IPS-20b (cell line): ENCODE data around the gene M6PR.
A peak's percentile ranks its signal among the peaks of the same experiment; 100 is the strongest.
"Not testable (repeated sequence)": the region's sequence is repeated elsewhere in the genome, so short reads cannot be mapped to it uniquely, and the experiment has no call there.

Source experiments
- H3K27ac ChIP-seq: one replicate; pipeline ENCODE4 v1.5.1; 2013; ENCODE audit warnings: low read length
- H3K27me3 ChIP-seq: 2 replicates; pipeline ENCODE4 v1.6.1; 2013; ENCODE audit warnings: mild to moderate bottlenecking, low read length, inconsistent platforms; ENCODE audit not compliant: insufficient read depth
- H3K36me3 ChIP-seq: 2 replicates; pipeline ENCODE4 v1.6.1; 2013; ENCODE audit warnings: low read depth, mild to moderate bottlenecking, inconsistent platforms, low read length, moderate library complexity; ENCODE audit not compliant: insufficient read depth
- H3K4me1 ChIP-seq: 2 replicates; pipeline ENCODE4 v1.6.1; 2013; ENCODE audit warnings: mild to moderate bottlenecking, control low read depth, inconsistent platforms, low read length, moderate library complexity; ENCODE audit not compliant: insufficient read depth
- H3K4me3 ChIP-seq: 2 replicates; pipeline ENCODE4 v1.5.1; 2013; ENCODE audit warnings: mild to moderate bottlenecking, low read length, inconsistent platforms
- H3K9ac ChIP-seq: 2 replicates; pipeline ENCODE4 v1.6.1; 2013; ENCODE audit warnings: low read depth, mild to moderate bottlenecking, inconsistent platforms, low read length, moderate library complexity
- H3K9me3 ChIP-seq: 2 replicates; pipeline ENCODE4 v1.6.1; 2013; ENCODE audit warnings: mild to moderate bottlenecking, low read depth, low read length, inconsistent platforms; ENCODE audit not compliant: insufficient read depth

Gene M6PR

DNA sequence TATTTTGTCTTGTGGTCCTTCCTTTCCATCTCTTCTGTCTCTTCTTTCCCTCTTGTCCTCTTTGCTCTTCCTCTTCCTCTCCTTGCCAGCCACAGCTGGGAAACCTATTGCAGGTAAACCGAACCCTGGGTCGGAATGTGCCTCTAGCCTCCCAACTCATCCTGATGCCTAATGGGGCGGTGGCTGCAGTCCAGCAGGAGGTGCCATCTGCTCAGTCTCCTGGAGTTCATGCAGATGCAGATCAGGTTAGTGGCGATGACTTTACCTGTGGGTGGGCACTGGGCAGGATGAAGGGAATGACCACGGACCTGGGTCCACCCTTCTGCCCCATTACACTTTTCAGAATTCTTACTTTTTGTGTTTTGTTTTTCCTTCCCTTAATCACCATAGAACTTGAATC, 26.9 kb downstream of the M6PR start:
- no peak overlapping the region for H3K4me3 ChIP-seq
- no peaks in the 10 kb centered on the region for H3K9me3 ChIP-seq
- no peak overlapping the region for H3K27ac ChIP-seq
- H3K9ac ChIP-seq: no peak overlapping the region
- H3K36me3 ChIP-seq: peaks cover 97% of the 10 kb centered on the region
- no peaks in the 10 kb centered on the region; the same call in 1 of the 2 replicates for H3K4me1 ChIP-seq
- H3K27me3 ChIP-seq: no peaks in the 10 kb centered on the region

DNA sequence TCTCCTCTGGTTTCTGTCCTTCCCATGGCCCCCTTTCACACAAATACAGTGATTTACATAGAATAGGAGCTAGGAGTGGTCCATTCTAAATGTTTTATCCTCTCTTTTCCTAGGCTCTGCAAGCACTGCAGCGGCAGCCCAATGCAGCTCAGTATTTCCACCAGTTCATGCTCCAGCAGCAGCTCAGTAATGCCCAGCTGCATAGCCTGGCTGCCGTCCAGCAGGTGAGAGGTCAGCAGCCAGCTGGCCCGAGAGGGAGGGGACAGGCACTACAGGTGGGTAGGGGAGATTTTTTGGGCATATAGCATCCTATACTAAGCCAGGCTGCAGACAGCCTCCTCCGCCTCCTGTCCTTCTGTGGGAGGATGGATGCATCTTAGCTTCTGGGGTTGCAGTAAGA, 29.8 kb downstream of the M6PR start:
- peaks cover 93% of the 10 kb centered on the region for H3K36me3 ChIP-seq
- not testable (repeated sequence) for H3K4me1 ChIP-seq, H3K27ac ChIP-seq, H3K9me3 ChIP-seq, H3K27me3 ChIP-seq, H3K9ac ChIP-seq, H3K4me3 ChIP-seq

DNA sequence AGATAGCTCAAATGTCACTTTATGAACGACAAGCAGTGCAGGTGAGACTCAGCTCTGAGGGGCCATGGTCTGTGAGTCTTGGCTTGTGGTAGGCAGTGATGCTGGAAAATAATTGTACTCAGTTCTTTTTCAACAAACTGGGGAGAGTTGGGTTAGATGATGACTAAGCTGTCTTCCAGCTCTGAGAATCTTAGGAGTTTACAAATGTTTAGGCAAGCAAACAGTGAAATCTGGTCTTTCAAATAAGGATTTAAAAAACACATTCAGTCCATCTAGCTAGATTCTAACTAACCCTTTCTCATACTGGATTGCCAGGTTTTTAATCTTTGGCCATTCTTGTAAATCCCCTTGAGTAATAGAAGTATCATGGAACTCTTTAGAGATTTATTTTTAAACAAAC, 31.7 kb downstream of the M6PR start:
- Histone ChIP-seq H3K9ac (peak overlapping the region; percentile 95; the same call in 1 of the 2 replicates), H3K27ac (no peak overlapping the region), H3K4me3 (peak overlapping the region; percentile 96; the same call in 1 of the 2 replicates), H3K9me3 (no peaks in the 10 kb centered on the region), H3K27me3 (no peaks in the 10 kb centered on the region), H3K36me3 (peaks cover 74% of the 10 kb centered on the region), H3K4me1 (peaks cover 8% of the 10 kb centered on the region)

DNA sequence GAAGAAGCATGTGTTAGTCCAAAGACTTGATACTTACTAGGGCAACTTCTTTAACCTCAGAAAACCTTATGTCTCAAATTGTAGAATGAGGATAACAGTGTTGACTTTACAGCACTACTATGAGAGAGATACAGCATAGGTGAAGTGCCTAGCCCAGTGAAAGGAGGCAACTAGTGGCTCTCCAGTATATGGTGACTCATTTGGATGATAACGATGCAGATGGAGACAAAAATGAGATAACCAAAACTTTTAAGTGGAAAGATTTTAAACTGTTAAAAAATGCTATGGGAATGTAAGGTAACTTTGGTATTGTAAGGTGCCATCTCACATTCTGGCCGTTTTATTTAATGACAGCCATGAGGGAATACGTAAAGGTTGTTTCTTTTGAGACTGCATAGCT, 32.4 kb downstream of the M6PR start:
- H3K36me3 ChIP-seq: peaks cover 67% of the 10 kb centered on the region
- H3K9ac ChIP-seq: peak overlapping the region; percentile 95; the same call in 1 of the 2 replicates

DNA sequence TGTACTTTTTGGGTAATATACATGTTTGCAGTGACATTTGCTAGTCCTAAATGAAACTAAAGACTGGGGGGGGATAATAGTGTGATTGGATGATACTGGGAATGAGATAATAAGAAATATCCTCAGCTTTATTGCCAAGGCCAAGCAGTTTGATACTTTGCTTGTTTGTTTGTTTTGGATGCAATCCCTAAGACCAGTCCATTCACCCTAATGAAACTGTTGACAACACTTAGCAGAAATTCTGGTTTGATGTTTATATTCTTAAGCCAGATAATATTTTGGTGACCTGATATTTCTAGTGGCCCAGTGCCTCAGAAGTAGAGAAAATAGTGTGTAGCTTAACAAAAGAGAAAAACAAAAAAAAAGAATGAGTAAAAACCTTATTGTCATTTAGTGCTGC, 33.3 kb downstream of the M6PR start:
- Histone ChIP-seq H3K27me3 (no peaks in the 10 kb centered on the region), H3K4me1 (peaks cover 21% of the 10 kb centered on the region), H3K9me3 (no peaks in the 10 kb centered on the region), H3K4me3 (peak overlapping the region; percentile 96), H3K36me3 (peaks cover 58% of the 10 kb centered on the region), H3K9ac (peak overlapping the region; percentile 95), H3K27ac (peak overlapping the region; percentile 73)

More for the DNA sequence above, 32.4 kb downstream of the M6PR start:
- no peaks in the 10 kb centered on the region for H3K27me3 ChIP-seq
- H3K9me3 ChIP-seq: no peaks in the 10 kb centered on the region
- peak overlapping the region; percentile 96 for H3K4me3 ChIP-seq
- H3K4me1 ChIP-seq: peaks cover 15% of the 10 kb centered on the region
- peak overlapping the region; percentile 2 for H3K27ac ChIP-seq

DNA sequence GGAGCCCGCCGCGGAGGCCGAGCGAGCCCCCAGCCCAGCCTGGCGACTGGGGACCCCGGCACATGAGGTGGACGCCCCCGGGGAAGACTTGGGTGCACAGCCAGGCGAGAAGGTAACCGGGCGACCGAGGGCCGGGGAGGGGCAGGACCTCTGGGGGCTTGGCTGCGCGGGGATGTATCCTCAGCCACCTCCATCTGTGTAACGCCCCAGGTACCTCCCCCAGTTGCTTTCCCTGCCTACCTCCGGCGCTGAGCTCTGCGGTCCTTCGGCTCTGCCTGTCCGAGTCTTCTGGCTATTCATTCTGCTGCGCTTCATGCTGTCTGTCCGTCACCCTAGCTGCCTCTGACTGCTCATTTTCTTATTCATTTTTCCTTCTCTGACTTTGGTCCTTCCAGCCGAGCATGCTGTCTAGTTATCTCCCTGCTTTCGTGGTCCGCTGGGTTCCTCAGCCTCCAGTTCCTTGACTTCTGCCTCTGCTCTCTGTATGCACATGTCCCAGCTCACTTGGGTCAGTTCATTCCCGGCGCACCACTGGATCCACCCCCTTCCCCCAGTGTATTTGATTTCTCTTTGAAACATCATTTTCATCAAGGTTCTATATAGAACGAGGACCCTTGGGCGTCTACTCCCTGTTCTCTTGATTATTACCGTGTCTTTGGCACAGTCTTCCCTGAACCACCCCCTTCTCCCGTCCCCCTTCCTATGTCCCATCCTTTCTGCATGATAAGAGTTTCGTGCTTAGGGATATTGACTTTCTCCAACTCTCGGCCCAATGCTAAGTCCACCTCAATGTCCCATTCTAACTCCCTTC, 34.5 kb downstream of the M6PR start:
- Histone ChIP-seq H3K27me3 (no peaks in the 10 kb centered on the region), H3K27ac (peak overlapping the region; percentile 73), H3K9ac (peak overlapping the region; percentile 95), H3K4me1 (peaks cover 33% of the 10 kb centered on the region), H3K4me3 (peak overlapping the region; percentile 96), H3K9me3 (no peaks in the 10 kb centered on the region), H3K36me3 (peaks cover 46% of the 10 kb centered on the region)

DNA sequence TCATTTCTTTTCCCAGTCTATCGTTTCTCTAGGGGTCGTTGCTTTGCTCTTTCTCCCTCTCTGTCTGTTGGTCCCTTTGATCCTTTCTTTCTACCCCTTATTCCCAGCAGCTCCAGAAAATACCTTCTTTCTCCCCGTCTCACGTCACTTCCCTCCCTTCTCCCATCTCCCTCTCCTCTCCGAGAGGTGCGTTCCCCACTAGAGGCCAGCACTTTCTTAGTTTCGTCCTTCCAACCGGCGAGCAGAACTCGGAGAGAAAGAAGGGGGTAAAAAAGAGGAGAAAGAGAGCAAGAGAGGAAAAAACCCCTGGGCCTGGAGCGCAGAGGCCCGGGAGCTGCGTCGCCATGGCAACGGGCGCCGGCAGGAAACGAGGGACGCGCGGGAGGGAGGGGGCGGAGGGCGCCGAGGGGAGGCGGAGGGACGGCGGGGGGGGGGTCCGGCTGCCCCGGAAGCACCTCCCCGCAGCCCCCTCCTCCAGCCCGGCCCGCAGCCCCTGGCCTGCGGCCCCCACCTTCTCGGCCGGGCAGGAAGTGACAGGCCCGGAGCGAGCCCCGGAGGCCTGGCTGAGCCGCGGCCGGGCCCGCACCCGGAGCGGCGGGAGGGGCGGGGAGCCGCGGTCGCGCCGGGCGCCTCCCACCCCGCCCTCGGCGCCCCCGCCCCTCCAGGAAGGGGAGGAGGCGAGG, 35.3 kb downstream of the M6PR start, which contains the start of gene PHC1:
TSS of gene PHC1 (plus strand) at position 477 of the 683 bp plus-strand sequence. CDS start 3,169 bp downstream, outside the sequence.
- not testable (repeated sequence) for H3K9me3 ChIP-seq, H3K27me3 ChIP-seq
- peak within 1 kb of the TSS; percentile 95 for H3K9ac ChIP-seq
- H3K4me3 ChIP-seq: peak within 1 kb of the TSS; percentile 96
- peaks cover 39% of the 10 kb centered on the region for H3K36me3 ChIP-seq
- H3K27ac ChIP-seq: peak within 1 kb of the TSS; percentile 97
- peaks cover 35% of the 10 kb centered on the region for H3K4me1 ChIP-seq

DNA sequence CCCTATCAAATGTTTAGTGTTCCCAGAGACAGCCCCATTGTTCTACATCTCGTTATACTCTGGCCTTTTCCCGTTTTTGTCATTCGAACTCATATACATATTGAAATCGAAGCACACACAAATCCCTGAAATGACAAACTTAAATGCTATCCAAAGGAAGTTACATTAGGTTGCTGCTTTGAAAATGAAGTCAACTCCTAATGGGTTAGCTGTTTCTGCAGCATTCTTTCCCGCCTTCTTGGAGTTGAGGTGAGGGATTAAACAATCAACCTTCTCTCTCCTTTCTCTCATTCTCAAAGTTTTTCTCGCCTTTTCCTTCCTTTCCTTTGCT, 35.8 kb downstream of the M6PR start:
- peak overlapping the region; percentile 95 for H3K9ac ChIP-seq
- no peaks in the 10 kb centered on the region for H3K9me3 ChIP-seq
- peaks cover 35% of the 10 kb centered on the region for H3K4me1 ChIP-seq
- H3K27ac ChIP-seq: peak overlapping the region; percentile 97
- H3K4me3 ChIP-seq: peak overlapping the region; percentile 81
- H3K27me3 ChIP-seq: no peaks in the 10 kb centered on the region
- peaks cover 34% of the 10 kb centered on the region for H3K36me3 ChIP-seq

DNA sequence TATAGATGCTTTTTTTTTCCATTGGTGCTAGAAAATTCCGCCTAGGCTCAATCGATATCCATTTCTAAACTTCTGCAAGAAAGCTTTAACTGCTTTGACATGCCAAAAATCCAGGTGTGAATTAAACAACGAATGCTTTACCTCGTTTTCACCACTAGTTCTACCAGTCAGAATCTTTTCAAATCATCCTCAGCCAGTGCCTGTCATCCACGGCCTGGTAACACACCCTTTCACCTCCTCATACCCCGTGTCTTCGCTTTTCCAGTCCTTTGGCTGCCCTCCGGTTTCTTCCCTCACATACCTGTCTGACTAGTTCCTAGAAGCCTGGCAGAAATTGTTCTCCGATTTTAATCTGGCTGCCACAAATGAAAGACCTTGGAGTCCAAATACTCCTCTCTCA, 36.5 kb downstream of the M6PR start:
- Histone ChIP-seq H3K9me3 (no peaks in the 10 kb centered on the region), H3K4me3 (peak overlapping the region; percentile 81), H3K9ac (peak overlapping the region; percentile 95), H3K36me3 (peaks cover 26% of the 10 kb centered on the region), H3K4me1 (peaks cover 35% of the 10 kb centered on the region), H3K27ac (peak overlapping the region; percentile 97), H3K27me3 (no peaks in the 10 kb centered on the region)

DNA sequence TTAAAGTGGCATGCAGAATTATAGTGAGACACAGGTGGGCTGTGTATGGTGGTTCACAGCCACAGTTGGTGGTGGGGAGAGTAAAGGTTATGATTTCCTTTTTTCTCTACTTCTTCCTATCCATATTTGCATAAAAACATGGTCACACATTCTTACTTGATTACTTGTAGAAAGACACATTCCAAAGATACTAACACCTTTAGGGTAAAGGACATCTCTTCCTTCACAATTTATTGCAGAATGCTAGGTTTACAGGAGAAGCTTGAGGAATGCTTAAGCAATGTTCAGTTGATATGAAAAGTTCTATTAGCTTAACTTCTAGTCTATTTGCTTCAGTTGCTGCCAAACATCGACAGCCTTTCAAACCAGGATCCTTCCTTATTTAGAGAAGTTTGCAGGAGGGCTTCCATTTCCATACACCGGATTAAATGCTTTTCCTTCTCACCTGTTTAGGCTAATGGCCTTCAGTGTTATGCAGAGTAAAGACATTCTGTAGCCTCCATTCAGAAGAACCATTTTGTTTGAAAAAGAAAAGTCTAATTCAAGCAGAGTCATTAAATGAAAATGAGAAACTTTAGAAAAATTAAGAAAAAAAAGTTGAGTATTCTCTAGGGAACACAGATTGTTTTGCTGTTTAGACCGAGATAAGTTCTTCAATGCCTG, 37.7 kb downstream of the M6PR start:
- Histone ChIP-seq H3K36me3 (peaks cover 15% of the 10 kb centered on the region; the same call in 1 of the 2 replicates), H3K9ac (peak overlapping the region; percentile 95), H3K4me1 (peaks cover 44% of the 10 kb centered on the region), H3K27ac (peak overlapping the region; percentile 97), H3K9me3 (no peaks in the 10 kb centered on the region), H3K27me3 (no peaks in the 10 kb centered on the region), H3K4me3 (peak overlapping the region; percentile 81)

DNA sequence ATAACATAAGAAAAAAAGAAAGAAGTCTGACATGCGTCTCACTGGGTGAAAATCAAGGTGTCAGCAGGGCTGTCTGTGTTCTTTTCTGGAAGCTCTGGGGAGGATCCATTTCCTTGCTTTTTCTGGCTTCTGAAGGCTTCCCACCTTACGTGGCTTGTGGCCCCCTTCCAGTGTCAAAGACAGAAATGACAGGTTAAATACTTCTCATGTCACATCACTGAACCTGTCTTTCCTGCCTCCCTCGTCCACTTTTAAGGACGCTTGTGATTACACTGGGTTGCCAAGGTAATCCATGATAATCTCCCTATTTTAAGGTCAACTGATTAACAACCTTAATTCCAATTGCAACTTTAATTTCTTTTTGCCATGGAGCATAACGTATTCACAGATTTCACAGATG, 39.7 kb downstream of the M6PR start:
- Histone ChIP-seq H3K9ac (peak overlapping the region; percentile 95; the same call in 1 of the 2 replicates), H3K27ac (peak overlapping the region; percentile 97), H3K9me3 (no peaks in the 10 kb centered on the region), H3K27me3 (no peaks in the 10 kb centered on the region), H3K36me3 (no peaks in the 10 kb centered on the region), H3K4me1 (peaks cover 48% of the 10 kb centered on the region), H3K4me3 (no peak overlapping the region)
